Measurements from ENCODE around the gene TIAM1.

The TIAM1 gene

GRCh38 chr21:31346256-31346821 lies 2.3 kb upstream of the TIAM1 start:
- Histone ChIP-seq H3K4me2 (ENCODE audit: low read length) (no peak overlapping the region), H3K4me1 (ENCODE audit: low read length) (peaks cover 10% of the 10 kb centered on the region), H3K4me3 (ENCODE audit: low read length) (no peak overlapping the region), H2AFZ (ENCODE audit: low read depth, low read length) (no peak overlapping the region), H4K20me1 (ENCODE audit: insufficient read depth, low read length) (no peaks in the 10 kb centered on the region), H3K9ac (ENCODE audit: low read length) (no peak overlapping the region), H3K36me3 (replicated peaks; ENCODE audit: low read depth, low read length) (no peaks in the 10 kb centered on the region), H3K79me2 (ENCODE audit: low read length) (no peaks in the 10 kb centered on the region), H3K27me3 (ENCODE audit: low read depth, low read length) (no peaks in the 10 kb centered on the region), H3K27ac (ENCODE audit: low read length) (no peak overlapping the region), H3K9me3 (ENCODE audit: insufficient read depth, low read length) (no peaks in the 10 kb centered on the region)
- TF ChIP-seq CTCF (IDR thresholded peaks at IDR 0.05; ENCODE audit: low read depth, low read length) (no peak), EZH2phosphoT487 (IDR thresholded peaks at IDR 0.05; ENCODE audit: low read depth) (no peak)

- no peak overlapping the region for H3K9ac ChIP-seq (ENCODE audit: low read length)
- no peak overlapping the region for H3K4me2 ChIP-seq (ENCODE audit: low read length)
- H3K79me2 ChIP-seq (ENCODE audit: low read length), result no peaks in the 10 kb centered on the region
- no peak overlapping the region for H3K4me3 ChIP-seq (ENCODE audit: low read length)
- no peaks in the 10 kb centered on the region for H3K9me3 ChIP-seq (ENCODE audit: insufficient read depth, low read length)
- no peaks in the 10 kb centered on the region for H4K20me1 ChIP-seq (ENCODE audit: insufficient read depth, low read length)
- H3K27ac ChIP-seq (ENCODE audit: low read length), result no peak overlapping the region
- TF ChIP-seq EZH2phosphoT487 (IDR thresholded peaks at IDR 0.05; ENCODE audit: low read depth) (no peak), CTCF (IDR thresholded peaks at IDR 0.05; ENCODE audit: low read depth, low read length) (no peak)
- no peak overlapping the region for H2AFZ ChIP-seq (ENCODE audit: low read depth, low read length)
- H3K4me1 ChIP-seq (ENCODE audit: low read length), result peaks cover 16% of the 10 kb centered on the region
- H3K36me3 ChIP-seq (replicated peaks; ENCODE audit: low read depth, low read length), result no peaks in the 10 kb centered on the region
- H3K27me3 ChIP-seq (ENCODE audit: low read depth, low read length), result 0 out of 2 replicates have a peak, but pooled peaks cover 2% of the 10 kb centered on the region
Measured at GRCh38 chr21:31345136-31345535, 1.1 kb upstream of the TIAM1 start.

GRCh38 chr21:31343030-31343510 lies 991 bp downstream of the TIAM1 start:
- Histone ChIP-seq H2AFZ (ENCODE audit: low read depth, low read length) (no peak overlapping the region), H3K27me3 (ENCODE audit: low read depth, low read length) (0 out of 2 replicates have a peak, but pooled peaks cover 4% of the 10 kb centered on the region), H3K36me3 (replicated peaks; ENCODE audit: low read depth, low read length) (no peaks in the 10 kb centered on the region), H3K9me3 (ENCODE audit: insufficient read depth, low read length) (no peaks in the 10 kb centered on the region), H3K27ac (ENCODE audit: low read length) (no peak overlapping the region), H3K9ac (ENCODE audit: low read length) (no peak overlapping the region), H3K4me3 (ENCODE audit: low read length) (no peak overlapping the region), H4K20me1 (ENCODE audit: insufficient read depth, low read length) (no peaks in the 10 kb centered on the region), H3K4me2 (ENCODE audit: low read length) (no peak overlapping the region), H3K4me1 (ENCODE audit: low read length) (peaks cover 16% of the 10 kb centered on the region), H3K79me2 (ENCODE audit: low read length) (no peaks in the 10 kb centered on the region)
- TF ChIP-seq CTCF (IDR thresholded peaks at IDR 0.05; ENCODE audit: low read depth, low read length) (no peak), EZH2phosphoT487 (IDR thresholded peaks at IDR 0.05; ENCODE audit: low read depth) (no peak)

GRCh38 chr21:31342348-31342747 lies 1.7 kb downstream of the TIAM1 start:
- TF ChIP-seq EZH2phosphoT487 (IDR thresholded peaks at IDR 0.05; ENCODE audit: low read depth) (no peak), CTCF (IDR thresholded peaks at IDR 0.05; ENCODE audit: low read depth, low read length) (no peak)
- no peaks in the 10 kb centered on the region for H4K20me1 ChIP-seq (ENCODE audit: insufficient read depth, low read length)
- no peak overlapping the region for H3K4me3 ChIP-seq (ENCODE audit: low read length)
- no peak overlapping the region for H3K4me2 ChIP-seq (ENCODE audit: low read length)
- H3K79me2 ChIP-seq (ENCODE audit: low read length), result no peaks in the 10 kb centered on the region
- H3K9ac ChIP-seq (ENCODE audit: low read length), result no peak overlapping the region
- H2AFZ ChIP-seq (ENCODE audit: low read depth, low read length), result no peak overlapping the region
- no peak overlapping the region for H3K27ac ChIP-seq (ENCODE audit: low read length)
- no peaks in the 10 kb centered on the region for H3K36me3 ChIP-seq (replicated peaks; ENCODE audit: low read depth, low read length)
- peaks cover 16% of the 10 kb centered on the region for H3K4me1 ChIP-seq (ENCODE audit: low read length)
- no peaks in the 10 kb centered on the region for H3K9me3 ChIP-seq (ENCODE audit: insufficient read depth, low read length)
- 0 out of 2 replicates have a peak, but pooled peaks cover 4% of the 10 kb centered on the region for H3K27me3 ChIP-seq (ENCODE audit: low read depth, low read length)

Data from OCI-LY3 (cell line).